PFSK-1 (cell line): ENCODE data around the gene GABARAPL2.
A peak's percentile ranks its signal among the peaks of the same experiment; 100 is the strongest.

ENCODE experiments used
- FOXP2 ChIP-seq: optimal IDR thresholded peaks from 2 replicates; pipeline ENCODE3; 2011; ENCODE audit warnings: borderline replicate concordance, control low read depth, inconsistent platforms; ENCODE audit not compliant: insufficient read depth; ENCODE audit errors: extremely low read length, extremely low read depth
- POLR2AphosphoS5 ChIP-seq: IDR thresholded peaks from 2 replicates; pipeline ENCODE4 v1.6.1; 2012; ENCODE audit warnings: low read depth, mild to moderate bottlenecking, control low read depth, low read length, moderate library complexity
- REST ChIP-seq, 2 experiments: IDR thresholded peaks; 2 replicates each; pipeline versions ENCODE4 v1.6.1 to v1.8.0; 2011 to 2012; ENCODE audit warnings: low read depth in 2 of 2, low read length in 2 of 2, control low read depth in 1 of 2, inconsistent platforms in 1 of 2, mild to moderate bottlenecking in 1 of 2, moderate library complexity in 1 of 2; ENCODE audit not compliant: insufficient read depth in 1 of 2
- SIN3A ChIP-seq: IDR thresholded peaks from 2 replicates; pipeline ENCODE4 v1.6.1; 2012; ENCODE audit warnings: mild to moderate bottlenecking, low read length, moderate library complexity, borderline replicate concordance; ENCODE audit not compliant: insufficient read depth
- TAF1 ChIP-seq: IDR thresholded peaks from 2 replicates; pipeline ENCODE4 v1.6.1; 2012; ENCODE audit warnings: low read length, control low read depth, borderline replicate concordance; ENCODE audit not compliant: insufficient read depth

Gene GABARAPL2

GRCh38 chr16:75558846-75559401, 7.3 kb upstream of the GABARAPL2 start:
- TF ChIP-seq SIN3A, result no peak

GRCh38 chr16:75559564-75560372, 6.4 kb upstream of the GABARAPL2 start:
- TF ChIP-seq POLR2AphosphoS5 (no peak), FOXP2 (no peak), REST (IDR thresholded peaks at IDR 0.05; ENCODE audit: insufficient read depth in 1 of 2, low read depth in 2 of 2, low read length in 2 of 2) (no peak), TAF1 (no peak), SIN3A (no peak)

- TF ChIP-seq REST (IDR thresholded peaks at IDR 0.05; ENCODE audit: insufficient read depth in 1 of 2, low read depth in 2 of 2, low read length in 2 of 2), result no peak
- no peak for TF ChIP-seq POLR2AphosphoS5
- TF ChIP-seq SIN3A, result no peak
- TF ChIP-seq TAF1, result no peak
- TF ChIP-seq FOXP2, result no peak
These were observed 539 bp upstream of the GABARAPL2 start for GRCh38 chr16:75565640-75566039.

- TF ChIP-seq REST (IDR thresholded peaks at IDR 0.05; ENCODE audit: insufficient read depth in 1 of 2, low read depth in 2 of 2, low read length in 2 of 2) (peak; percentile 52 to 87; a peak in 3 of 4 replicates), TAF1 (no peak), POLR2AphosphoS5 (no peak), SIN3A (no peak), FOXP2 (no peak)
These were observed 628 bp downstream of the GABARAPL2 start for GRCh38 chr16:75566758-75567255.

- TF ChIP-seq FOXP2 (no peak), POLR2AphosphoS5 (no peak), TAF1 (no peak), SIN3A (no peak), REST (IDR thresholded peaks at IDR 0.05; ENCODE audit: insufficient read depth in 1 of 2, low read depth in 2 of 2, low read length in 2 of 2) (no peak)
These were observed 1.7 kb downstream of the GABARAPL2 start for GRCh38 chr16:75567911-75568310.
